Endothelial cell of hepatic sinusoid (primary cell): Measurements from ENCODE around the gene PTPRM.

ENCODE experiments used
- in situ Hi-C: cut with HindIII; loops from 2 replicates; pipeline ENCODE4 v1.10.0; 2017; ENCODE audit warnings: low sequenced_read_pairs

Gene PTPRM

DNA sequence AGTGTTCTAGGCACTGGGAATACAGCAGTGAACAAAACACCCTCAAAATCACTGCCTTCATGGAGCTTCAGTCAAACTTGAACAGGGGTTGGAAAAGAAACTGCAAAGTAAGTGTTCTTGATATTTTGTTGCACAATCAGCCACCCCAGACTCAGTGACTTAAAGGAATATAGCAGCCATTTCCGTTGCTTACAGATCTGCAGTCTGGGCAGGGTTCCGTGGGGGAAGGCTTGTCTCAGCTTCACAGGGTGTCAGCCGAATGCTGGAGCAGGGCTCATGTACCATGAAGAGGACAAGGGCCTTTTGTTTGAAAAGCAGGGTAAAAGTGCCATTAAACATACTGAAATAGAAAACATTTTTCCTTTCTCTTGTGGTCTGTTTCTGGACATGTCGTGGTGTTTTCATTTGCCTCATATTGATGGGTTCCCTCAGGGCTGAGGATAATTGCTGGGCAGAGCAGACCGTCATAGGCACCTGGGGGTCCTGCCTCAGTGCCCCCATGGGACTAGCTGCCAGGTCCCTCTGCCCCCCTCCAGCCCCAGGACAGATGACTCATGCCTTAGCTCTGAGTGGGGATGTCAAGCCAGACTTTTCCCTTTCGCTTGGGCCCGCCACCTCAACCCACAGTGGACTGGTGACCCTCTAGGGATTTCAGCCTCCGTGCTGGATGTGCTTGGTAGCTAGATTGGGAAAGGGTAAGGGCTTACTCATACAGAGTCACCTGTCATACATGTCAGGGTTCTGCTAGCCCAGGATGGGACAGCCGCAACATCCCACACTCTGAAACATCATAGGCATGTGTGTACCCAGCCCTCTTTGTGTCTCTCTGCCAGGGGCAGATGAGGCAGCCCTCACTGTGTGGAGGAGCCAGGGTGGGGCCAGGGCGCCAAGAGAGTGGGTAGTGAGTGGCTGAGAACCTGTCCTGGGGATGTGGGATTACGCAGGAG, 96.5 kb downstream of the PTPRM start:
- in situ Hi-C loops = no loop called here

DNA sequence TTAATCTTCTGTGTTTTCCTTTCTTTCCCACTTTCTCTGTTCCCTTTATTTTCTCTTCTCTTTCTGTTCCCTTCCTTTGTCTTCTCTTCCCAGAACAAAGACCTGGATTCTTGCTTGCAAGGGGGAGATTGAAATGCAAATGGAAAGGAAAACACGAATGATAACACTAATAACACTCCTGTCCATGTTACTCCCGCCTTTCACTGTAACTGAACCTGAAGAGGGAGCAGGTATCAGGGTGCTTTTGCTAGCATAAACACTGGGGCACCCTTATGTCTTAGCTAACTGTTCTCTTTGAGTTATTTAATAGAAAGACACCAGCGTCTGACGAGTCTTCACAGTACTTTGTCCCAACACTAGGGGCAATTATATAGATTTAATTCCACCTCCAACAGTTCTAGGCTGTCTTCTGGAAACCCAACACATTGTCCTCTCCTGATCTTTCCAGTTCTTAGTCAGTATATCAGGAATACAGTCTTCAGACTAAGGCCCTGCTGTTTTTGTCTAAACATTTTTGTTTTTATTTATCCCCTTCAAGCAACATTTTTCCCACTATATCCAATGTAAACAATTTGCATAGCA, 99.2 kb downstream of the PTPRM start:
- in situ Hi-C loops = no loop called here

DNA sequence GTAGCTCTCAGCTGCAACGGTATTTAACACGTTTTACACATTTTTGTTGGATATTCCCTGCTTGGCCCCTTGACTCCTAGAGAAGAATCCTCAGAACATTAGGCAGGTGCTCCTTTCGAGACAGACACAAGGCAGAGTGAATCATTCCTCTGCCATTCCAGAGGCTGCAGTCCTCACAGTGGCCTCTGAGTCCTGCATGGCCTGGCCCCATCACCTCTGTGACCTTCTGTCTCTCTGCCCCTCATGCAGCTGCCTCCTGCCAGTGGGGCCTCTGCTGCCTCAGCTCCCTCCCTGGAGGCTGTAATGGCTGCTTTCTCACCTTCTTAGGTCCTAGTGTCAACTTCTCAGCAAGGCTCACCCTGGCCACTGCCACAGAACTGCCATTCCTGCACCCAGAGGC, 101.3 kb downstream of the PTPRM start:
- in situ Hi-C loops = no loop called here

DNA sequence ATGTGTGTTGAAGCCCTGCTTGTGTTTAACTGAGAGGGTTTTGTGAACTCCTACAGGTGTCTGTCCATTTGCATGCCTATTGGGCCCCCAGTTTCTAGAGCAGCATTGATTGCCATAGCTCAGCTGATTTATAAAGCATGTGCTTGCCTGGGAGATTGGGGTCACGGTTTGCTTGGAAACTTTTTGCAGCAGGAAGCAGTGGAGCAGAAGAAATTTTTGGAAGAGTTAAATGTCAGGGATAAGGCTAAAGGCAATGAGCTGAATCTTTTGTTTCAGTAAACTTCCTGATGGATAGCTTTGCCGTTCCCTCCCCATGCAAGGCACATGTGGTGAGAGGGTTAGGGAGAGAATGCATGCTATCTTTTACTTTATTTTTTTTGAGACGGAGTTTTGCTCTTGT, 102.2 kb downstream of the PTPRM start:
- in situ Hi-C loops = no loop called here

DNA sequence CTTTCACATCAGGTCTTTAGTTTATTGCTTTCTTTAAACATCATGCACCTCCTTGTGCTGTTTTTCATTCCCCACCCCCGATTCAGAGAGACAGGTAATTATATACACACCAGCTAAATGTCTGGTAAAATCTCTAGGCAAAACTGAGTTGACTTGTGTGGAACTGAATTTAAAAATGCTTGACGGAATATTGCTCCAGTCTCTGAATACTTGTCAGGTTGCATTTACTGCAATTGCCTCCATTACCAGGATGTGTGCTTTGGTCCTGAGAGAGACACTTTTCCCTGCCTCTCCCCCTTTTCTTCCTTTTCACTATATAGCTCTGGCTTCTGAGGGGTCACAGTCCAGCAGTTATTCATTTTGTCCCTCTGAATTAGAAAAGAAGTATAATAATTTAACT, 104.0 kb downstream of the PTPRM start:
- in situ Hi-C loops = no loop called here

DNA sequence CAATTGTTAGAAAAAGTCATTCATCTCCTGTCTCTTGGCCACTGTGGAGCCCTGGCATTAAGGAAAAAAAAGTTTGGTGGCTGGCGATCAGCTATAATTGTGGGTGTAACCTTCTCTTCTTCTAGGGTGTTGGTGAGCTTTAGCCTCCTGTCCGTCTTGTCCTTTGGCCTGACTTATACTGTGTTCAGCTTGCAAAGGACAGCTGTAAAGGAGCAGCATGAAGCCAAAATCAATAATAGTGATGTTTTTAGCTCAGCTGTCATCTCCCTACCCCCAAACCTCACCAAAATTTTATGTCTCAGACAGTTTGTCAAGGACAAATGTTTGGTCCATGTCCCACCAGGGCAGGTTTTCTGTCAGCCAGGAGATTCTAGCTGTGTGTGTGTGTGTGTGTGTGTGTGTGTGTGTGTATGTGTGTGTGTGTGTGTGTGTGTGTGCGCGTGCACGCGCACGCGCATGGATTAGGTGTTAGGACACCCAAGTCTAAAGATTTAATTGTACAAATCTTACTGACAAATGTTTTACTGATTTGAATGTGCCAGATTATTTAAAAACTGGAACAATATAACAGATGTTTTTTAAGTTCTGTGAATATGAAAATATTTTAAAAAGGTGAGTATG, 109.2 kb downstream of the PTPRM start:
- in situ Hi-C loops = no loop called here

DNA sequence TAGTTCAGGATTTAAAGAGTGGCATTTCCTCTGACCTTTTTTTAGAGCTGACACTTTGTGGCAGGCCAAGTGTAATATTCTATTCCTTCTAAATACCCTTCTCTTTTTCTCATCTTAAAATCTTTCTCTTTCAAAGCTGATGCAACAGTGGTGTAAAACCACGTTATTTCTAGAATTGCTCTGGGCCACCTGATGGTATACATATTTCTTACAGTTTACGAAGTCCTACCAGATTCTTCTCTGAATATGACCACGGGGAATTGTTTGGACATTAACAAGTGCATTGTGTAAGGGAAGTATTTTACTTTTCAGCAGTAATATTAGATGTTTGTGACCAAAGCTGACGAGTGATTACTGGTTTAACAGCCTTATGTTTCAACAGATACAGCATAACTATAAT, 109.9 kb downstream of the PTPRM start:
- in situ Hi-C loops = no loop called here

DNA sequence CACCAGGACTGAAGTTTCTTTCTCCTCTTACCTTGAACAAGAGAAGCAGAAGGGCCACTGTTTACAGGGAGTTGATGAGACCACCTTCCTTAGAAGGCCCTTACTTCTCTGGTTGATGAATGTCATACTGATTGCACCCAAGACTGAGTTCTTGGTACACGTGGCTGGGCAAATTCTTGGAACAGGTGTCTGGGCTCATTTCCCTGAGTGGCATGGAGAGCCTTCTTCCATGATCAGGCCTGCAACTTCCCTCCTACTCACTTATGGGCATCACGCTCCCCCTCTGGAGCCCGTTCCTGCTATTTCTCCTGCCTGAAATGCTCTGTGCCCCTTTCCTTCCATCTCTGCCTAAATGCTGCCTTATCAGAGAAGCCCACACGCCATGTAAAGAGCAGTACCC, 110.3 kb downstream of the PTPRM start:
- in situ Hi-C loops = no loop called here

DNA sequence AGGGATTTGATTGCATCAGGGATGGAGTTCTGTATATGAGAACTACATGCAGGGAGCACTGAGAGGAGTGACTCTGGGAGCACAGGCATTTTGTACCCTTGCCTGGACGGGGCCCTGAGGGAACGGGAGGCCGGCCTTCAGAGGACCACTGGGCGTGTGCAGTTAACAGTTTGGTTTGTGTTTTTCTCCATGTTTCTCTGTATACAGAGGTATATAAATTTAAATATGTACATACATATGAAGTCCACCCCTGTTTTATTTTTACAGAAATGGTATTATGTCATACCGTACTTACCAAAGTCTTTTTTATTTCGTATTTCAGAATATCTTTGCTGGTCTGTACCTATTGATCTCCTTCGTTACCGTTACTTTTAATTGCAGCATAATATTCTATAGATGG, 111.3 kb downstream of the PTPRM start:
- in situ Hi-C loops = no loop called here

DNA sequence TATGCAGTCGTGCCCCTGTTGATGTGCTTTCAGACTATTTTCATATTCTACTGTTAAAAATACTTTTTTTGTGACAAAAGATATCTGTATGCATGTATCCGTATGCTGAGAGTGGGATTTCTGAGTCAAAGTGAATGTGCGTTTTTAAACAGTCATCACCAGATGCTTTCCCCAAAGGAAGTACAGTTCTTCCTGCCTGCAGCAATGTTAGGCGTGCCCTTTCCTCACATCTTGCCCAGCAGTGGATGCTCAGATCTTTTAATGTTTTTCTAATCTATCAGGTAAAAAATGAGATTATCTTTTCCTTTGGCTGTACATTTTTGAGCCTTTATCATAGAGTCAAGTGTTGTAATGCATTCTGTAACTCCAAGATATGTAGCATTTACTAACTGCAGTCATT, 111.7 kb downstream of the PTPRM start:
- in situ Hi-C loops = no loop called here

DNA sequence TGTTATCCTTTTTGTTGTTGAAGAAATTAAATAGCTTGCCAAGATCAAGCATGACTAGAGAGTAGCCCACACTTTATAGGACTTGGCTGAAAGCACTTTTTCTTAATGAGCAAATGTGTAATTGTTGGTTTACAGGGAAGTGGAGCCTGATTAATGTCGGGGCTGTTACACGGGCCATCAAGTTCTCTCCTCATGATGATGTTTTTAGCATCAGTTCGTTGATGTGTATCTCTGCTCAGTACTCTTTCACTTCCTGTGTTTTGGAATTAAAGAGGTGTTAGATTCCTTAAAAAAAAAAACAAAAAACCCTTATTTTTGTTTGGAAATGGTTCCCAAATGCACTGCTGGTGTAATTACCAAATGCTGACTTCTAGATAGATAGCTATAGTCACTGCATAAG, 114.2 kb downstream of the PTPRM start:
- in situ Hi-C loops = no loop called here

DNA sequence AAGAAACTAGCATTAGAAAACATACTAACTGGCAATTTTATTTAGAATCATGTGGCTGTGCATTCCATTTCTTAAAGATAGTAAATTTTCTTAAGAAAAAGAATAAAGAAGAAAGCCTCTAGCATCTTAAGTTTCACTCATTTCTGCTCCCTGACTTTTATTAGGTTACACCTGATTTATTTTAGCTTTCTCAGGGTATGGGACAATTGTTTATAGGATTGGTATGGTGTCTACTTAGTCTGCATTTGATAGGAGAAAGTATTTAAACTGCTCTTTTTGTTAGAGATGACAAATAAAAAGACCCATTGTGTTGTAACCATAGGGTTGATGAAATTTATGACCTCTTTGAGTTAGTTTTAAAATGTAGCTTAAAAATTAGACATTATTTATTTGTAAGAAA, 115.2 kb downstream of the PTPRM start:
- in situ Hi-C loops = no loop called here

DNA sequence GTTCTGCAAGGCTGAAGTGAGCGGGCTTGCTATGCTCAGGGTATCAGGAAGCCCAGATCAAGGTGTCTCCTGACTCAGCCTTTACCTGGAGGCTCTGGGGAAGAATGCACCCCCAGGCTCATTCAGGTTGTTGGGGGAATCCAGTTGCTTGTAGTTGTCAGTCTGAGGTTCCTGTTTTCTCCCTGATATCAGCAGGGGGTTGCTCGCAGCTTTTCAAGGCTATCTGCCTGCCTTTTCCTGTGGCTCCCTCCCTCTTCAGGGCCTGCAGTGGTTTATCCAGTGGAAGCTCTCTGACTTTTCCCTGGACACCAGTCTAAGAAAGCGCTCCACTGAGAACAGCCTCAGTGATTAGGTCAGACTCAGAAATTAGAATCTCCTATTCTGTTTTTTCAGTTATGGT, 116.6 kb downstream of the PTPRM start:
- in situ Hi-C loops = no loop called here

DNA sequence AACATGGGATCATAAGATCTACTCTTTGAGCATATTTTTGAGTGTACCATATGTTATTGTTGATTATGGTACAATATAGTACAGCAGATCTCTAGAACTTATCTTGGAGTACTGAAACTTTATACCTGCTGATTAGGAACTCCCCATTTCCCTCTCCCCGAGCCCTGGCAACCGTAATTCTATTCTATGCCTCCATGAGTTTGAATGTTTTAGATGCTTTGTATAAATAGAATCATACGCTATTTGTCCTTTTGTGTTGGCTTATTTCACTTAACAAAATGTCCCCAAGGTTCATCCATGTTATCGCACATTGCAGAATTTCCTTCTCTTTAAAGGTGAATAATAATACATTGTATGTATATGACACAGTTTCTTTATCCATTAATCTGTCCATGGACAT, 117.2 kb downstream of the PTPRM start:
- in situ Hi-C loops = no loop called here

DNA sequence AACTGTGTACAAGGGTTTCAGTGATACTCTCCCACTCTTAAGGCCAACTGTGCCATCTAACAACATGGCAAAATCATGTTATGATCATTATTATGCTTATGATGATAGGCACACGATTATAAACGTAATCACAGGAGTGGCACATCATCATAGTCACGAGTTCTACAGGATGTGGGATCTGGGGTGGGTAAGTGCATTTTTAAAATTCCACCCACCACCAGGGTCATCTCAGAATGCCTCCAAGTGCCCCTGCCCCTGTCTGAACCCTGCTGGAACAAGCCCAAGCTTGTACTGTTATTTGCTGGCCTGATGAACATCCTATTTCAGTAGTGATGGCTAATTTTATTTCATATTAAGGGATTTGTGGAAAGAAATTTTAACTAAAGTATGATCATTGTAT, 117.8 kb downstream of the PTPRM start:
- in situ Hi-C loops = no loop called here

DNA sequence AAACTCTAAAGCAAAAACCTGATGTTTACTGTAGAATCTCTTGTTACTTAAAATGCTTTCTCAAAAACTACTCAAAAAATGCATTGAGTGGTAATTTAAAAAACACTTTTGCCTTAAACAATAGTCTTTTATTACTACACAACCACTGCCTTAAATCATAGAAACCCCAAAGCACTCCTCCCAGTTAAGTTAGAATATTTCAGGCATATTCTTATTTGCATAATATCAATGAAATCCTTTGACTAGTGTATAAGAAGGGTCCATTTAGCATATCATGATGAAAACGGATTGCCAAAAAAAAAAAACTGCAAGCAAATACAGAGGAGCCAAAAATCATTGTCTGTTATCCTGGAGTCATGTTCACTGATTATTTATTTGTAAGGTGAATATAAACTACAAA, 119.2 kb downstream of the PTPRM start:
- in situ Hi-C loops = no loop called here

DNA sequence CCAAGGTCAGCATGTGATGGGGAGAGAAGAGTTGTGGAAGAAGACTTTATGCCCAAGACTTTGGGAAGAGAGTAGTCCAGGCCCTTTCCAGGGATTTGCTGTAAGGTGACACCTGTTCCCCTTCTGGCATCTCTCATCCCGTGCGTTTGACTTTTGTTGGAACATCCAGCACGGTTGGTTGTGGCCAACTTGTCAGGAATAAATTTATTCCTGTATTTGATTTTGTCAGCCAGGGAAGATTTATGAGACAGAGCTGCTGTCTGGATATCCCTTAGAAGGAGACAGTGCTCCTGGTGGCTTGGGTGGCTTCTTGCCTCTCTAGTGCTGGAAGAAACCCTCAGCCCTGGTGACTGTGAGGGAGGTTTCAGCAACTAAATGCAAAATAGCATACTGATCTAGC, 121.5 kb downstream of the PTPRM start:
- in situ Hi-C loops = no loop called here

DNA sequence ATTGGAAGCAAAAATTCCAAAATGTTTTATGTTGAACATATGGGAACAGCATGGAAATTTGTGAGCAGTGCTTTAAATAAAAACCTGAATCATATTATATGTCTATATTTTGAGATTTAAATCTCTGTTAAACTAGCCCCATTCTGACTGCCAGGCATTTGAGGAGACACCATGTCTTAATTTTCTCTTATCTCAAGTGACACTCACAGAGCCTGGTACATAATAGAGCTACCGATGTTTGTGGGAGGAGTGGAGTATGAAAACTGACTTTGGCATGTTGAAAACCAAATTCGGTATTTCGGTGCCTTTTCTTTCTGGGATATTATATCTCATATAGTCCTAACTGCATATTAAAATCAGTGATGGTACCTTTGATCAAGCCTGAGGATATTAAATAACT, 124.1 kb downstream of the PTPRM start:
- in situ Hi-C loops = loop anchor here (5.0 kb wide), 1 partner anchor 39 kb away; no protein-coding TSS in a partner anchor

DNA sequence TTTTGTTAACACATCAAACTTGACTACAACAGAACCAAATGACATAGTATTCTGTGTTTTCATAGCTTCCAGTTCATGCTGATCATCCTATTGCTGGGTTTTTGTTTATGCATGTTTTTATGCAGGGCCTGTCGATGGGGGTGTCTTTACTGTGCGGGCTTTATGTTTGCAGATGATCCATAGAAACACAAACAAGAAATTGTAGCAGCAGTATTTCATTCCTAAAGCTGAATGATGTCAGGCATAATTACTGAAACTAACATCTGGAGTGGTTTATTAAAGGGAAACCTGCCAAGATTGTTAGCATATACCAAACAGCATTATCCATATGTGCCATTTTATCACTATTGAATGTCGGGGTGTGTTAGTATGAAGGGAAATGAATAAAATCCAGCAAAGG, 129.7 kb downstream of the PTPRM start:
- in situ Hi-C loops = no loop called here

DNA sequence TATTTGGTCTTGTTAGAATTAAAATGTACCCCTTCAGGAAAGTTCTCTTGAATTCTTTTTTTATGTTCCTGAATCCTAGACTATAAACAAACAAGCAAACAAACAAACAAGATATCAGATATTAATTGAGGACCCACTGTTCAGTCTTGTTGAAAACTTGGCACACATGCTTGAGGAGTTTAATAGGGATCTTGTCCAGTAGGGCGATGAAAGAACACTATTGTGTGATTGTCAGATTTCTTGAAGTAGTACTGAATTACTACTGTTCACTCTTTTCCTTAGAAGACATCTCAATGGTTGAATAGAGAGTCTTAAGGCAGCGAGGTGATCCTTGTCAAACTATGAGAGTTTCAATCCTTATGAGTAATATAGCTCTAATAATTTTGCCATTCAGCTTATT, 130.2 kb downstream of the PTPRM start:
- in situ Hi-C loops = no loop called here

DNA sequence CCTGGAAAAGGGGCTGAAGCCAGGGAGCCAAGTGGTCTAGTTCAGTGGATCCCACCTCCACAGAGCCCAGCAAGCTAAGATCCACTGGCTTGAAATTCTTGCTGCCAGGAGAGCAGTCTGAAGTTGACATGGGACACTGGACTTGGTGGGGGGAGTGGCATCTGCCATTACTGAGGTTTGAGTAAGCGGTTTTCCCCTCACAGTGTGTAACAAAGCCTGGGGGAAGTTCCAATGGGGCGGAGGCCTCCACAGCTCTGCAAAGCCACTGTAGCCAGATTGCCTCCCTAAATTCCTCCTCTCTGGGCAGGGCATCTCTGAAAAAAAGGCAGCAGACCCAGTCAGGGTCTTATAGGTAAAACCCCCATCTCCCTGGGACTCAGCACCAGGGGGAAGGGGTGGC, 144.4 kb downstream of the PTPRM start:
- in situ Hi-C loops = no loop called here

DNA sequence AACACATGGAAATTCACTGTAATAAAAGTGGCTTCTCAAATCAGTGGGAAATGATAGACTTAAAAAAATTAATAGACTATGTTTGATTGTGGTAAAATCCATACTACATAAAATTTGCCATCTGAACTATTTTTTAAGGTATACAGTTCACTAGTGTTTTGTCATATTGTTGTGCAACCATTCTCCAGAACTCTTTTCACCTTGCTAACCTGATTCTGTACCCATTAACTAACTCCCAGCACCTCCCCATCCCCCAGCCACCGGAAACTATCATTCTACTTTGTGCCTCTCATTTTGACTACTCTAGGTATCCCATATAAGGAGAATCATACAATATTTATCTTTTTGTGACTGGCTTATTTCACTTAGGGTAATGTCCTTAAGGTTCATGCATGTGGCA, 153.3 kb downstream of the PTPRM start:
- in situ Hi-C loops = no loop called here
